Activated CD8-positive, alpha-beta memory T cell treated with anti-CD3 and anti-CD28 coated beads, Interleukin-2, amount 50 U/mL, for 1 hour (primary cell): Measurements from ENCODE around the gene TCN2.
"Not testable (repeated sequence)": the region's sequence is repeated elsewhere in the genome, so short reads cannot be mapped to it uniquely, and the experiment has no call there.

ENCODE experiments used
- DNase-seq: peaks from one replicate; pipeline ENCODE4 v3.0.0-alpha.2; 2020; ENCODE audit errors: extremely low read depth

The TCN2 gene

DNA sequence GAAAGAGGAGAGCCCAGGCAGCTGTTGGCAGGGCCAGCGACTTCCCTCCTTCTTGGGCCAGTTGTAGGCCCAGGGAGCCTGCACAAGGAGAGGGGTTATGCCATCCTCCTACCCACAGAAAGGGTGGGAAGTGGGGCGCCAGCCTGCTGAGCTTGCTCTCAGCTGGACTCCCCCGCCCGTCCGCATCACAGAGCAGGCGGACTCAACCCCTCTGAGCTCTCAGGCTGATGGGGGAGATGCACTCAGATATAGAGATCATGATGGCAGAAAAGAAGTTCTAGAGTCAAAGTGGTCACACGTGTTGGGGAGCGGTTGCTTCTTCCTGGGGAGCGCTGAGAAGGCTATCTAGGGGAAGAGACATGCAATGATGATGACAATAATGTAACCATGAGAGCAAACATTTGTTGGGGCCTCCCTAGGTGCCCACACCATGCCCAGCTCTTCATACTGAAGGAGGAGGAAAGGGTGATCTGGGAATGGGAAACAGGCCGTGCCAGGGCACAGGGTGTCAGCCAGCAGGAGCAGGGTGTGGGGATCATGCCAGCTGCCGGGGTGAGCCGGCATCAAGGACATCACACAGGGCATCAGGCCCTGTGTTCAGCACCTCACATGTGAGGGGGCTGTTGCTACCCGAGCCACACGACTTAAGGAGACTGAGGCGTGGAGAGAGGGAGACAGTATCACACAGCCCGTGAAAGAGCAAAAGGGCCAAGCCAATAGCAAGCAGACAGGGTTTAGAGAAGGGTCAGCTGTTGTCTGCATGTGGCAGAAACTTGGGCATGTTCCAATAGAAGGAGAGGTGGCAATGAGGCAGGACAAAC is 36.3 kb downstream of the TCN2 start:
- no peak for DNase-seq

DNA sequence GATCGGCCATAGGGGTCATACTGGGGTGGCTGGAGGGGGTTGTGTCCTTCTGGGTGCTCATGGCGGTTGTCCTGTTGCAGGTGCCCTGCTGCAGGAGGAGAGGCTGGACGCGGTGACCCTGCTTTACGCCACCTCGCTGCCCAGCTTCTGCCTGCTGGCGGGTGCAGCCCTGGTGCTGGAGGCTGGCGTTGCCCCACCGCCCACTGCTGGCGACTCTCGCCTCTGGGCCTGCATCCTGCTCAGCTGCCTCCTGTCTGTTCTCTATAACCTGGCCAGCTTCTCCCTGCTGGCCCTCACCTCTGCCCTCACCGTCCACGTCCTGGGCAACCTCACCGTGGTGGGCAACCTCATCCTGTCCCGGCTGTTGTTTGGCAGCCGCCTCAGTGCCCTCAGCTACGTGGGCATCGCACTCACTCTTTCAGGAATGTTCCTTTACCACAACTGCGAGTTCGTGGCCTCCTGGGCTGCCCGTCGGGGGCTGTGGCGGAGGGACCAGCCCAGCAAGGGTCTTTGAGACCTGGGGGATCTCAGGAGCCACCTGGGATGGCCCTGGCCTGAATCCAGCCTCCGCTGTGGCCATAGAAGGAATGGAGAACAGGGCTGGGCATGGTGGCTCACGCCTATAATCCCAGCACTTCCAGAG is 39.7 kb downstream of the TCN2 start:
- no peak for DNase-seq

DNA sequence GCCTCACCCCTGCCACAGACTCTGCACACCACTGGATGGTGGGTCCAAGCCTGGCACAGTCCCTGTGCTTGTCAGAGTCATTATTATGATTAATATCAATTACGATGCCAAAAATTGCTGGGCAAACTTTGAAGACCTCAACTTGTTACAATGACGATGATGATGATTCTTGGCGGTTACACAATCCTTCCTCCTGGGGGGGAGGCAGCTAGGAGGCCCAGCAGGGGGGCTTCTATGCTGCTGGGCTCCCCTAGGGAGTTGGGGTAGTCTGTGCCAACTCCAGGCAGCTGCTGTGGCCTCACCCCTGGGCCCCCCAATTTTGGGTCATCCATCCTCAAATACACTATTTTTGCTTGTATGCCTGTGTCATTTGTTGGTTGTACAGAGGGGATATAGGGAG is 40.6 kb downstream of the TCN2 start:
- DNase-seq: no peak

DNA sequence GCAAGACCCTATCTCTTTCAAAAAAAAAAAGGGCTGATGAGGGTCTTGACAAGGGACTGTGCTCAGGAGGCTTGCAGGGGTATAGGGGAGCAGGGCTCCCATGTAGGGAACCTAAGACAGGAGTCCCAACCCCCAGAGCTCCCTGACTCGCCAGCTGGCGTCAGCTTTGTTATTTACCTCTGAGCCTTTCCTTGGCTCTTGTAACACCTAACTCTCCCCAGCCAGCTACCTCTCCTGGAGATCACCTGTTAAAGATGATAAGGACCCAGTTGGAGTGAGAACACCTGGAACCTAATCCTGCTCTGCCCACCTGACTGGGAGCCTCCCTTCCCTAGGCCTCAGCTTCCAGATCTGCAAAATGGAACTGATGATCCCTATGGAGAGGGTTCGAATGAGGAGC is 41.9 kb downstream of the TCN2 start:
- no peak for DNase-seq

DNA sequence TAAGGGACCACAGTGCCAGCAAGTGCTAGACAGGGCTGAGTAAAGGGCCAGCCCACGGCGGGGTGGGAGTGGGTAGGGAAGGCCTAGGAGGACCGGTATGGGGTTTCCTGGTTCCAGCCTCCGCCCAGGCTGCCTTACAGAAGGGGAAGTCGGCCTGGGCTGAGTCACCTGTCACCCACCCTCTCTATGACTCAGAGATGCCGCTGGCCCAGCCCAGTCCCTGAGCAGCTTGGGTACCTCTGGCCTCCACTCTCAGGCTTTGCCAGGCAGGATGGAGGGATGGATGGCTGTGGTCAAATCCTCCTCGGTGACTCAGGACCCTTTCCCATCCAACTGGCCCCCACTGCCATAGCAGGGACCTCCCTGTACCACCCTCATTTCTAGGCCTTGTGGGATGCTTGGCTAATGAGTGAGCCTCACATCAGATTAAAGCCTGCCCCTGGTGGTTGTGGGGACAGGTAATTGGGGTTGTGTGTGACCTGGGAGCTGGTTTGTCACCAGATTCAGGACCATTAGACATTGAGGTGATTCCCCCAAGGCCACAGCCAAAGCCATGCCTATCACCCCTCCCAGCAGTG is 42.5 kb downstream of the TCN2 start:
- no peak for DNase-seq

DNA sequence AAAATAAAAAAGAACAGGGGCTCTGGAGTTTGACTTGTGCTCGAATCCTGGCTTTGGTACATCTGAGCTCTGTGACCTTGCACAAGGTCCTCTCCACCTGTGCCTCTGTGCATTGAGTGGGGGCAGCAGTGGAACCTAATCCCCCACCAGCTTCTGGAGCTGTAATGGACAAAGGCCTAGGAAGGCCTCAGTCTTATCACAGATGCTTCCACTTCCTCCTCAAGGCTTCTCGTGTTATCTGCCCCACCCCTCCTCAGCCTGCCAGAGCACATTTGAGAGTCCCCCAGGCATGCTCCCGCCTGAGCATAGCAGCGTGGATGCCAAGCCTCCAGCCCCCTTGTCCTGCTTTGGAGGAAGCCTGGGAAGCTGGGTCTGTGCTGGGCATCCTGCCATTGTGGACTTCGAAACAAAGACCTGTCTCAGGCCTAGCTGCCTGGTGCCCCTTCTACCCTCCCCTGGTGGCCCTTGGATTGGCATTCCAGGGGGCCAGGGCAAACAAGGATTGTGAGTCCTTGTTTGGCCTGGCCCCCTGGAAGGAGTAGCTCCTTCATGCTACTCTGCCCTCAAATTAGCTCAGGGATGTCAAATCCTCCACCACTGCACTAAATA is 43.6 kb downstream of the TCN2 start:
- no peak for DNase-seq

DNA sequence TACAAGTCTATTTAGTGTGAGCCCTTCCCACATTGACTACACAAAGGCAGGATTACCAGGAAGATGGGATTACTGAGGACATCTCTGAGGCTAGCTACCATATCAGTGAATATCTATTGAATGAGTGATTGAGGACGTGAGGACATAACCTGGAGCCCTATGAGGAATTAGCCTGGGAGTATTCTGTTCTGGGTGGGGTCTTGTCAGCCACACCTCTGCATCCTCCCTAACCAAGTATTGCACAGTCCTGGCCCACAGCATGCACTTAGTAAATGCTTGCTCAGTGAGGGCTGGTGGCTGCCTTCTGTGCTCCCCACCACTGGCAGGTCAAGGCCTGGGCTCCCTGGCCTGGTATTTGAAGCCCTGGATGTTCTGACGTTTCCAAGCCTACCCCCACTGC is 45.9 kb downstream of the TCN2 start:
- no peak for DNase-seq

DNA sequence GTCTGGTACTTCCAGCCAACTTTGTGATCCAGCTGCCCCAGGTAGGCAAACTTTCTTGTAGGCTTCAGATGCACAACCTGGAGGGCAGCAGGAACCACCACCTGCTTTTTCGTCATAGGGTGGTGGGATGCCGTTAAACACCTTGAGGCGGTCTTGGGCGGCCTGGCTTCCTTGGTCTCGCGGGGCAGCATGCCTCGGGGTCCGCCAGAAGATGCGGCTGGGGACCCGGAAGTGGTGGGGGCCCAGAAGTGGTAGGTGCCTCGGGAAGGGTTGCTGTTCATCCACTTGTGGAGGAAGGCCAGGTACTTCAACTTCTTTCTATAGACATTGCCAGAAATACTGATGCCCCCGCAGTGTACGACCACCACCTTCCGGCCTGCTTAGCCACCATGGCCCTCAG is 47.4 kb downstream of the TCN2 start:
- DNase-seq: no peak

DNA sequence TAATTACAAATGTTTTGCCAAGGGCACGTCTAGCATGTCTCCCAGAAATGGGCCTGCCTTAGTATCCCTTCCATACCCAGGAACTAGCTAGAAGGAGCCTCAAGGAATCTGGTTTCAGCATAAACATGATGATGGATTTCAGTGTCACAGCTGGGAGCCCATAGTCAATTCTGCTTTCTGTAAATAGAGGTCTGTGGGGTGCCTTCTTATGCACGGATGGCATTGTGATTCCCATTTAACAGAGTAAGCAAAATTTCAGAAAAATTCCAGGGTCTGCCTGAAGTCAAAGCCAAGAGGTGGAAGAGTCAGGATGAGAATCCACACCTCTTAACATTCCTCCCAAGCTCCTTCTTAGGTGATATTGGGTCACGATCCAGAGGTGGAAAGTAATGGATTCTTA is 48.6 kb downstream of the TCN2 start:
- no peak for DNase-seq

DNA sequence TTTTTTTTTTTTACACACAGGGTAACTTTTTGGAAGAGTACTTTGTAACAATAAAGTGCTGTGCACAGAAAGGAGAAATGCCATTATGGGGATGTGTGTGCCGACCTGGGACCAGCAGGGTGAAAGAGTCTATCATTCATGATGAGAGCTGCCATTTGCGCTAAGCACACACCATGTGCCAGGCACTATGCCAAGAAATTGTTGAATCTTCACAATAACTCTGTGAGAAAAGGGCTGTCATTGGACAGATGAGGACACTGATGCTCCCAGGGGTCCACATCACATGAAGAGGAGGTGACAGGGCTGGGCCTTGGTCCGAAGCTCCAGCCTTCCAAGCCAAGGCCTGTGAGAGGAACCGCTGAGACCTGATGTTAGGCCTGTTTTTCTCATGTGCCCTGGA is 55.1 kb downstream of the TCN2 start:
- no peak for DNase-seq

DNA sequence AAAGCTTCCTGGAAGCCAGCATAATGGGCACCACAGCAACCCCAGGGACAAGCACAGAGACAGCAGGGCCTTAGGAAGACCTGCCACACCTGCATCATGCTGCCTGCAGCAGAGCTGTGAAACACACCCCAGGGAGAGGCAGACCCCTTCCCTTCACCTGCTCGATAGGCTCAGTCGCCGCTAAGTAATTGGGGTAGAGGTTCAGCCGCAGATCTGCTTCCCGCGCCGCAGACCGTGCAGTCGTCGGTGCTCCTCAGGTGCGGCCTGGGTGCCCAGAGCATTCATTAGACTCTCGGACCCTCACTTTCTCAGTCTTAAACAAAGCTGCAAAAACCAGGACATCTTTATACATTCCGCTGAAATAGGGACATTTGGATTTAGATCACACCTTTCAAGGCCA is 57.8 kb downstream of the TCN2 start:
- DNase-seq: no peak

DNA sequence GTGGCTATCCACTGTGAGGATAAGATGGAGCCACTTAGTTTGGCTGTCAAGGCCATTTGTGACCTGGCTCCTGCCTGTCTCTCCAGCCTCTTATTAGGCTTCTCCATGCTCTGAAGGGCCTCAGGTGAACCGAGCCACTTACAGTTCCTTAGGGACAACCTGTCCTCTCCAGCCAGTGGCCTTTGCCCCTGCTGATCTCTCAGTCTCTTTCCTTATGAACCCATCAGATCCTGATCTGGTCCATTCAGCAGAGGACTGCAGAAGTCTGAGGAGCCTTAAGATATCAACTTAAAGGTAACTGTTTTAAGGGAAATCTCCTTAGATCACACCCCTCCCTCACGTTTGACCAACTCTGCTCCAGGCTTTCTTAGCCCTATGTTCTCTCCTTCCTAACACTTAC is 58.3 kb downstream of the TCN2 start:
- DNase-seq: no peak

DNA sequence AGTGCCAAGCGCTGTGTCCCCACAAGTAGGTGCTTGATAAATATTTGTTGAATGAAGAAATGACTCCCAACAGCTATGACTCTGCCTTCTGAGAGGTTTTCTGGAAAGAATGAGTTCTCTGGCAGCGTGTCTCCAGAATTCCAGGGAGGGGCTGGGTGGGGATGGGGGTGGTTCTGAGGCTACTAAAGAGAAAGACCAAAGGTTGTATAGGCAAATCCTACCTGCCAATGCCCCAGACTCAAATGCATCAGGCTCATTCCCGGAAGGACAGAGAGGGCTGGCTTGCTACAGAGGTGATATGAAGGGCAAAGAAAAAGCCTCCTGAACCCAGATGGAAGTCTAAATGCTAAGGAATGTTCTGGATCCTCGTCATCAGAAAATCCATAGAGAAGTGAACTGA is 58.8 kb downstream of the TCN2 start:
- no peak for DNase-seq

DNA sequence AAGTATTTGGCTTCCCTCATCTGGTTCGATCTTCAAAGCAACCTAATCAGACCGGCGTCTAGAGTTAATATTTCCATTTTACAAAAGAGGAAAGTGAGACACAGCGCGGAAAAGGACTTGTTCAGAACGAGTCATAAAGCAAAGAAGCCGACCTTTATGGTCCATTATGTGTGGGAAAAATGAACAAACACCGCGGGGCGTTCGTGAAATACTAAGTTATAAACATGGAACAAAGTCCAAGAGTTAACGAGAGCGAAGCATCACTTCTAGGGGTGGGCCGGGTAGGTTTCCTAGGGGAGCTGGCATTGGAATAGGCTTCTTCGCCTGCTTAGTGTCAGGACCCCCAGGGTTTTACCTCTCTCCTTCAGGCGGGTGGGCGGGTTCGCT is 60.1 kb downstream of the TCN2 start:
- DNase-seq: no peak

DNA sequence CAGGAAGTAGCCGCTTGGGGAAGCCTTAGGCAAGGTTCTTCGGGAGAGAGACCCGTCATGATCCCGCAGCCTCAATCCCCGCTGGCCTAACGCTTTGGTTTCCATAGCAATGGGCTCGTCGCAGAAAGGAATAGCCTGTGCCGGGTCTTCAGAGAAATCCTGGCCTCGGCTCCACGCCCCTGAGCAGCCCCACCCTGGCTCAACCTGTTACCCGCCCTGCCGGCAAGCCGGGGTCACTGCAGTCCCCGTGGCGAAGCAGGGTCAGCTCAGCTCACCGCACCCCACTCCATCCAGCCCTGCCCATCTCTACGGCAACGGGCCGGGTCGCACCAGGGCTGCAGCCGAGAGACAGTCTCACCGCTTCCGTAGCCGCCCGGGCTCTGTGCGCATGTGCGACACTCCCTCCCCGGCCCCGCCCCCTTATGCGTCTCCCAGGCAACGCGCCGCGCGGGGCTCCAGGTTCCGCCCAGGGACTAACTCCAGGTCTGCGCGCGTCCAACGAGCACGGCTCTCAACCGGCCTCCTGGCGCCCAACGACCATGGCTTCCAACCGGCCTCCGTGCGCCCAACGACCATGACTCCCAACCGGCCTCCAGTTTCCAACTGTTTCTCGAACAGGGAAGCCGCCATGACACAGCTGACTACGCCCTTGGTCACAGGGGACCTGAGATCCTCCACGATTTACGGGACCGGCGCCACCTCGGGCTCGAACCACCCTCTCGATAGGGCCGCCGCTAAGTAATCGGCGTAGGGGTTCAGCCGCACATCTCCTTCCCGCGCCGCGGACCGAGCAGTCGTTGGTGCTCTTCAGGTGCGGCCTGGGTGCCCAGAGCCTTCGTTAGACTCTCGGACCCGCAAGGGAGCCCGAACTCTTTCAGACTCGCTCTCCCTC is 60.8 kb downstream of the TCN2 start, which contains the start of gene DUSP18:
Gene DUSP18 (minus strand): TSS at position 382 of the 892 bp plus-strand sequence. CDS start 3,872 bp downstream, outside the sequence.
- DNase-seq: peak; percentile 79

DNA sequence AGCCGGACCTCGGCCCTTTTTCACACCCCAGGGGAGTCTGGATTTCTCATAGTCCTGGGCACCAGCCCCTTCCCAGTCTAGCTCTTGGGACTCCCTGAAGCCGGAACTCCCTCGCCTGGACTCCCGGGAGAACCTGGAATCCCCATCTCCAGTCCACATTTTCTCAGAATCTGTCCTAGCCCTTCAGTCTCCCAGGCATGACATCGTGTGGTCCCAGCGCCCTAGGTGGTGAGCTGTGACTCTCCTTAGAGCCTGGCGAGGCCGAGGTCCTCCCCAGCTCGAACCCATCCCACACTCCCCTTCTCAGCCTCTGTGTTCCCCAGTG is 61.4 kb downstream of the TCN2 start:
- DNase-seq: no peak

DNA sequence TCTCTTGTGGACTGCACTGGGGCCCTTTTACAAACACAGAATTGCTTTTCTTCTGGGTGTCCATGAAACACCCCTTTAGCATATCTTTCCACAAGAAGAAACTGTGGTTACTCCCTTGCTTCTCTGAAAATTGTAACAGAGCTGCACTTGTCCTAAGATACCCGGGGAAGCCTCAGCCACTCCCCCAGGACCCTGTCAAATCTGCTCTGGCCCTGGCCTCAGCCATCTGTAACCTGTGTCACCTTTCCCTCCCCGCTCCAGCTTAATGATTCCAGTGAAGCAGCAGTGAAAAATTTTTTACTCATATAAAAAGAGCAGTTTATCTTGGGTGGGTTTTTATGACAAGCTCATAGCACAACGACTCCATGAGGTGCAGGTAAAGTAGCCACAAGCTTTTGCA is 64.1 kb downstream of the TCN2 start:
- DNase-seq: no peak

DNA sequence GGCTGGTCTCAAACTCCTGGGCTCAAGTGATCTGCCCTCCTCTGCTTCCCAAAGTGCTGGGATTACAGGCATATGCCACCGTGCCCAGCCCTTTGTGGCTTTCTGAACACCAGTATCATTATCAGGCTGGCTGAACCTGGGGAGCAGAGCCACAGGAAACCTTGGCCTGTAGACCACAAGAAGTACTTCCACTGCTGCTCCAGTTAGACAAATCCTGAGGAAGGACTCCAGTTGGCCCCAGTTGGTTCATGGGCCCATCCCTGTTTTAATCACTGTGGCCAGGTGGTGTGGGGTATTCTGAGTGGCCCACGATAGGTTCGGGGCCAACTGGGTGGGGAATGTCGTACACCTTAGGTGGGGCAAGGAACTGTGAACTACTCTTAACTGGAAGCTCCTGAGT is 66.2 kb downstream of the TCN2 start:
- DNase-seq: no peak

DNA sequence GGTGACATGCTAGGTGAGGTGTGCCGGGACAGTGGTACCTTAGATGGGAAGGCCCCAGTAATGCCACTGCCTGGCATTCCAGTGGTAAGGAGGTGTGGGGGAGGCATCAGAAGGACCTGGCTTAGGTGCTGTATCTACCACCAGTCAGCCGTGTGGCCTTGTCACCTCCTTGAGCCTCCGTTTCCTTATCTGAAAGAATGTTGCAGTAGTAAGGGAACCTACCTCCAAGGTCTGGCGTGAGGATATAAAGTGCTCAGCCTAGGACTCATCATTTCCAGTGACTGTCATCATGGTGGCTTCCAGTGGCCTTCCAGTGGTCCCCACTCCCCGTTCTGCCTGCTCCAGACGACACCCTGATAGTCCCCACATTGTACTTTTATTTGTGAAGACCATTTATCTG is 67.5 kb downstream of the TCN2 start:
- no peak for DNase-seq

DNA sequence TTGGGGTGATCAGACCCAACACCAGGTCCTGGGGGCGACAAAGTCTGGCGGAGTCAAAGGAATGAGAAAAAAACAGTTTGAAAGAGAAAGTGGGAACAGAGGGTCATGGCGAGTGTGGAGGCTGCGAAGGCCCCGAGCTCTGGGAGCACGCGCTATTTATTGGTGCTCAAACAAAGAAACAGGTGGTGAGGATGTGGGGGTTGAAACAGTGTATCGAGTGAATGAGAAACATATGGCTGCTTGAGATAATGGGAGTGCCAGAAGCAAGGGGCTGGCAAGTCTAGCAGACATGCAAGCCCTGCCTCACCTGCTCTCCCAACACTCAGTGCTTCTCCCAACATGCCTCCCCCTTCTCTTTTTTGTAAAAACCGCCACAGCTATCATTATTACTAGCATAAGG is 68.5 kb downstream of the TCN2 start:
- DNase-seq: no peak

DNA sequence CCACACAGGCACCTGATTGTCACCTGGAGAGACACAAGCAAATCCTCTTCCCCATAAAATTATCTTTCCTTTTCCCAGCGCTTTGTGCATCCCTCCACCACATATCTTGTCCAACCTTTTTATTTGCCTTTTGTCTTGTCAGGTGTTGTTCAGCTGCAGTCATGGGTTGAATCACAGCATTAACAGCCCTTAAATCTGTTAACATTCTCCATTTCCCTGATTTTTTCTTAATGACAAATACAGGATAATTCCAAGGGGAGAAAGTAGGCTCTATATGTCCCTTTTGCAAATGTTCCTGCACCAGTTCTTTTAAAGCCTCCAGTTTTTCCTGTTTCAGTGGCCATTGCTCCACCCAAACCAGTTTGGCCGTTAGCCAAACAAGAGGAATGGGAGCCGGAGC is 69.6 kb downstream of the TCN2 start:
- not testable (repeated sequence) for DNase-seq
